Skin epidermis (tissue), 12 donors: Measurements from ENCODE around the gene SYNDIG1.

ENCODE experiments used
- H3K27ac ChIP-seq, 21 experiments: fragments of 200-600 bp; sonication (generic) in 11 of 21; one replicate each; pipeline ENCODE4 v1.5.0; 2020; ENCODE audit warnings: mild to moderate bottlenecking in 3 of 21, inconsistent platforms in 2 of 21, moderate library complexity in 2 of 21
- H3K4me3 ChIP-seq, 7 experiments: fragments of 200-600 bp; sonication (generic) in 2 of 7; one replicate each; pipeline ENCODE4 v1.5.0; 2020; ENCODE audit warnings: inconsistent platforms in 2 of 7, mild to moderate bottlenecking in 2 of 7, moderate library complexity in 1 of 7

SYNDIG1 gene

GRCh38 chr20:24578567-24579415 lies 109.4 kb downstream of the SYNDIG1 start:
- no peak overlapping the region for H3K4me3 ChIP-seq
- H3K27ac ChIP-seq: no peak overlapping the region

DNA sequence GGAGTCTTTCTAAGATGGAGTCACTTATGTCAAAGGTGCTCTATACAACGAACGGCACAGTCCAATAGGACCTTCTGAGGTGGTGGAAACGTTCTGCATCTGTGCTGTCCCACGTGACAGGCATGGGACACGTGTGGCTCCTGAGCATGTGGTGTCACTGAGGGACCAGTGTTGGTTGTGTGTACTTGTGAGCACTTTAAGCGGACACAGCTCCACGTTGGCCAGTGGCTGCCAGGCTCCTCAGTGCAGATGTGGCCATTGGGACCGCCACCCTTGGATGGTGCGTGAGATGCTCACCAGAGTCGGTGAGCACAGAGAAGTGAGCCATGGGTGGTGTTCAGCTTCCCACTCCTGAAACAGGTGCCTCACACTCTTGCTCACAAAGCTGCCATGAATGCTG lies 110.0 kb downstream of the SYNDIG1 start:
- no peak overlapping the region for H3K4me3 ChIP-seq
- no peak overlapping the region for H3K27ac ChIP-seq

- no peak overlapping the region for H3K27ac ChIP-seq
- H3K4me3 ChIP-seq: no peak overlapping the region
These were observed 110.6 kb downstream of the SYNDIG1 start for GRCh38 chr20:24580006-24580405.

DNA sequence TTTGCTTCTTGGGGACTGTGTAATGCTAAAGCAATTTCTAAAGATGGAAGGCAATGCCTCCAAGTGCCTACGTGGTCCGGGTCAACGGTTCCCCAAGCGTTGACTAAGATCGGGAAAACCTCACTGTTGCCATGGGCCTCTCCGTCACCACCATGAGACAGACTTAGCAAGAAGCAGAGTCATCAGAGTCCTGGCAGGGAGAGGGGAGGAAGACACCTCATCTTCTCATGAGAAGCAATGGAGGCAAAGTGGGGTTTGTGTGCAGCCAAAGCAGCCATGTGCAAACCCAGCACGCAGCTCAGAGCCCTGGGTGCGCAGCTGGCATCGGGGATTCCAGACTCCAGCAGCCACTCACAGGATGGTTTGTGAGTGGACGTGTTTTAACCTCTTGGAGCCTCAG lies 111.4 kb downstream of the SYNDIG1 start:
- no peak overlapping the region for H3K4me3 ChIP-seq
- no peak overlapping the region for H3K27ac ChIP-seq

DNA sequence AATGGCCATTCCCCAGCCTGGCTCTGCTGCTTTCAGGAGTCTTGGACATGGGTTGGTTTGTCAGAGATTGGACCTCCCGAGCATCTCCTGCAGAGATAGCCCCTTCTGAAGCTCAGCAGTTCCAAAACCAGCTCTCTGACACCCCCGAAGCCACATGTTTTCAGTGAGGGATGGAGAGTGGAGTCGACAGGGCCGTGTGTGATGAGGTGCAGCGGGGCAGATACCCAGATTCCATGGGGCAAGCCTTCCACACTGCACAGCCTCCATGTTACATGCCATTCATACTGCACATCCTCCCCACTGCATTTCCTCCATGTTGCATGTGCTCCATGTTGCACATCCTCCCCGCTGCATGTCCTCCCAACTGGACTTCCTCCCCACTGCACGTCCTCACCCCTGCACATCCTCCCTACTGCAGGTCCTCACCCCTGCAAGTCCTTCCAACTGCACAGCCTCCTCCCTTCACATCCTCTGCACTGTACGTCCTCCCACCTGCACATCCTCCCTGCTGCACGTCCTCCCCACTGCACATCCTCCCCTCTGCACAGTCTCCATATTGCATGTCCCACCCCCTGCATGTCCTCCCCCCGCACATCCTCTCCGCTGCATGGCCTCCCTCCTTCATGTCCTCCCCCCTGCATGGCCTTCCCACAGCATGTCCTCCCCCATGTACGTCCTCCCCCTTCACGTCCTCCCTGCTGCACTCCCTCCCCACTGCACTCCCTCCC lies 112.2 kb downstream of the SYNDIG1 start:
- Histone ChIP-seq H3K27ac (no peak overlapping the region), H3K4me3 (no peak overlapping the region)

DNA sequence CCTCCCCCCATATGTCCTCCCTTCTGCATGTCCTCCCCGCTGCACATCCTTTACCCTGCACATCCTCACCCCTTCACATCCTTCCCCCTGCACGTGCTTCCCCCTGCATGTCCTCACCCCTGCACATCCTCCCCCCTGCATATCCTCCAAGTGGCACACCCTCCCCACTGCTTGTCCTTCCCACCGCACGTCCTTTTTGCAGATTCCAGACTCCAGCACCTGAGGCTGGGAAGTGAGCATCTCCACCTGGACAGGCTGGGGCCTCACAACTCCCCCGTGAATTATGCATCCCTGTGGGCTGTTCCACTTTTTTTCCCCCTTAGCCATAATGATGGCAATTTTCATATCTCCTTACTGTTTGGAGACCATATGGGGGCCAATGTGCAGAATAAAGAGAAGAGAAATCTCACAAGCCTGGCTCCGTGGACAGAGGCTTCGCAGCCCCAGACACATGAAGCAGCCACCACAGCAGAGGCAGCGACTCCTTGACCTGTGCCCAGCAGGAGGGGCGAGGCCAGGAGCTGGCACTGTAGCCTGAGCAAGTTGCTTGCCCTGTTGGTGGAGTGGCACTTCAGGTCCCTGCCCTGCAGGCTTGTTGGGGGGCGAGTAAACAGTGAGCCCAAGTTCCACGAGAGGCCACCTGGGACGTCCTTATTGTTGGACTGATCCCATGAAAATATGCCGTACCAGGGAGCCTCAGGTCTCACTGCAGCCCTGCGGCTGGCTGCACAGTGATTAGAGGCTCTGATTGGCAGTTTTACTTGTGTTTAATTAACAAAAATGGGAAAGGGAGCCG lies 113.1 kb downstream of the SYNDIG1 start:
- Histone ChIP-seq H3K27ac (no peak overlapping the region), H3K4me3 (no peak overlapping the region)

GRCh38 chr20:24583169-24583792 lies 113.9 kb downstream of the SYNDIG1 start:
- no peak overlapping the region for H3K27ac ChIP-seq

GRCh38 chr20:24584078-24584477 lies 114.6 kb downstream of the SYNDIG1 start:
- Histone ChIP-seq H3K27ac (no peak overlapping the region), H3K4me3 (no peak overlapping the region)

More at GRCh38 chr20:24583169-24583792, 113.9 kb downstream of the SYNDIG1 start:
- no peak overlapping the region for H3K4me3 ChIP-seq

GRCh38 chr20:24584538-24585356 lies 115.3 kb downstream of the SYNDIG1 start:
- Histone ChIP-seq H3K27ac (no peak overlapping the region), H3K4me3 (no peak overlapping the region)

DNA sequence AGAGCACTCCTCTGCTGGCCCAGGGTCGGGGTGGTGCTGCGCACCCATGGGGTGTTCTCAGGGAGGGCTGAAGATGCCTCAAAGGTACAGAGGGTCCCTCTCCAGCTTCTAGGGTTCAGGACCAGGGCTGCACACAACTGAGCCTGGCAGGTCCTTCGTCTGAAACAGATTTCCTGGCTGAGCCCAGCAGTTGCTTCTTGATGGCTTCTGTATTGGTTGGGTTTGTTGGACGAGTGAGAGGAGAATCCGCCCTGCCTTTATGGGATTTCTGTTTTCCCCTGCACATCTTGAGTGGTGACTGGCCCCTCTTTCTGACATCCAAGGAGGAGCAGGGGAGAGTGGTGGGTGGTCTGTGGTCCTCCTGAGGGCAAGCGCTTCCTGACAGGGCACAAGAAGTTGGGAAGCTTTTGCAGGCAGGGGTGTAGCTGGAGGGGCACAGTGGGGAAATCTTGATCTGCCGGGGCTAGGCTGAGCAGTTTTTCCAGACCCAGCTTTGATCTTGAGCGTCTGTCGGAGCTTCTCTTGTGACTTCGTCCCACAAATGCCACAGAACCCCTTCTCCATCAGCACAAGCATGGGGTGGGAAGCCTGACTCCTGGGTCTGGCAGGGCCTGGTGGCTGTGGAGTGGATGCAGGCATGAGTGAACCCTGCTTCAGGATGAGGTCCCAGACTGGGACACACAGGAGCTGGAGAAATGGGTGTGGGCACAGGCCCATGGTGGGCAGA lies 116.5 kb downstream of the SYNDIG1 start:
- no peak overlapping the region for H3K27ac ChIP-seq
- H3K4me3 ChIP-seq: no peak overlapping the region

DNA sequence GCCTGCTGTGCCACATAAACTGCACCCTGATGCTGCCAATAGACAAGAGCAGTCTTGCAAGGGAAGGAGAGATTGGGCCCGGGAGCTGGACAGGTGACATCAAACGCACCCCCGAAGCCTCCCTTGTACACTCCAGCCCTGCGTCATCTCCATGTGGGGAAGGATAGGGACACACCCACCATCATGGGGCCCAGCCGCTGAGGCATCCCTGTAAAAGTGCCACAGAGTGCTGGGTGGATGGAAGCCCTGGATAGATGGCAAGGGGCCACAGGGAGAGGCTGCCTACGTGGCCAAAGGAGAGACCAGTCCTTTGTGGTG lies 117.1 kb downstream of the SYNDIG1 start:
- no peak overlapping the region for H3K4me3 ChIP-seq
- no peak overlapping the region for H3K27ac ChIP-seq

DNA sequence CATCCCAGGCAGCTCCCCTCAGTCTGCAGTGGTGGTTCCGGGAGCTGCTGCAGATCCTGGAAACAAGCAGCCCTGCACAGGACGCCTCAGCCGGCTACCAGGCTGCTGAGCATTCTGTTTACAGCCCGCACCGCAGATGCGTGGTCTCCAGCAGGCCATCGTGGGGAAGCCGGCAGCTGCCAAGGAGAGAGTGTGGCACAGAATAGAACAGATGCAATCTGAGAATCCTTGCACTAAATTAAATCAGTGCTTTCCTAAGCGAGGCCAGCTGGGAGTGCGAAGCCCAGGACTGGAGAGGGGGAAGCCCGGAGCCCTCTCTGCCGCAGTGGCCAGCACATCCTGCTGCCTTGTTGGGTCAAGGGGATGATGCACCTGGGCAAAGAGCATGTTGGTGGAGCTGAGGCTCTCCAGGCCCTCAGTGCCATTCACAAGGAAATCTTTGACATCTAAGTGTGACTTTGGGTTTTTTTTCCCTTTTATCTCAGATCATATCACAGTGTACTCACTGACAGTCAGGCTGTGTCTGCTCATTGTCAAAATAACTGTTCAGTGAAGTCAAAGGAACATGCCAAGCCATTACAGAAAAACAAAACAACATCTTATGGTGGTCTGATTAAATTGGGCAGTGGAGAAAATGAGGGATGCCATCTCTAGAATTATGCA lies 118.1 kb downstream of the SYNDIG1 start:
- no peak overlapping the region for H3K4me3 ChIP-seq
- H3K27ac ChIP-seq: no peak overlapping the region

DNA sequence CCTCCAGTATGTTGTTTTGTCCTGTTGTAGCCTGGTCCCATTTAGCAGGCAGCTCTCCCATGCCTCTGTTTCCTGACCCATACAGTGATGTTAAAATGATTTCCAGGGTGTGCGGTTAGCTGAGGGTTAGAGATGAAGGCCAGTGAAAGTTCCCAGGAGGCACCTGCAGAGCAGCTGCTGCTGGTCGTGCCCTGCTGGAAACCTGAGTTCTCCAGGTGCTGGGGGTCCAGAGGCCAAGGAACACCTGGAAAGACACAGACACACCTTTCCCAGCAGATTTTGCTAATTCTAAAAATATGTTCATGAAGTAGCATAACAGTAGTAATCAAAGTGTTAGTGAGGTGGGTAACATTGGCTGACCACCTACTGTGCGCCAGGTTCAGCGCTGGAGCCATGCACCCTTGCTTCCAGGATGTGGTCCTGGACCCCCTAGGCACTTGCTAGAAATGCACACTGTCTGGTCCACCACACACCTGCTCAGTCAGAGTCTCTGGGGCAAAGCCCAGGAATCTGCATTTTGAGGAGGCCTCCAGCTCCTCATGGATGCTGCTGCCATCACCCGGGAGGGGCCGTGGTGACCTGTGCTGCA lies 118.7 kb downstream of the SYNDIG1 start:
- Histone ChIP-seq H3K4me3 (no peak overlapping the region), H3K27ac (no peak overlapping the region)

DNA sequence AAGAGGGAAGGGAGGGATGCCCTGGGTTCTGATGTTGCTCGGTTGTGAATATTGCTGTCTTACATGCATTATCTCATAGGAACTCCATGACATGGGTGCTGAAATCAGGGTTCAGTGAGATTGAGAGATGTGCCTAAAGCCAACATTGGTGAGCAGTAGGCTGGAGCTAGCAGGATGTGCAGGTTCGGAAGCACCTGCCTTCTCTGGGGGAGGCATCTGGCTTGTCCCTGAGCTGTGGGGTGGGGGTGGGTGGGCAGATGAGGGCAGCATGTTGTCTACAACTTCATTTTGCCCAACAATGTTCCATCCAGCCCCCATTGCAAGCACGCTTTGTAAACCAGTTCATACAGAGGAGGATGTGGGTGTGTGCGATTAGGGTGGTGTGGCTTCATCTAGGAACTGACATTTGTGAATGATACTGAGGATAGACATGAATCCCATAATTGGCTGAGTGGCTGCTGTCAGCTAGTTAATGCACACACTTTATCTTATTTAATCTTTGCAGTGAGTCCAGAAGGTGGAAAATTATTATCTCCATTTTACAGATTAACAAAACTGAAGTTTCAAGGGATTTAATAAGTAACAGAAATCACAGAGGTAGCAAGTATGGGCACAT lies 119.4 kb downstream of the SYNDIG1 start:
- Histone ChIP-seq H3K27ac (no peak overlapping the region), H3K4me3 (no peak overlapping the region)

- H3K4me3 ChIP-seq: no peak overlapping the region
- no peak overlapping the region for H3K27ac ChIP-seq
These were observed 120.0 kb downstream of the SYNDIG1 start for GRCh38 chr20:24589381-24589780.

- H3K27ac ChIP-seq: no peak overlapping the region
- H3K4me3 ChIP-seq: no peak overlapping the region
These were observed 120.4 kb downstream of the SYNDIG1 start for GRCh38 chr20:24589815-24590177.

- Histone ChIP-seq H3K4me3 (no peak overlapping the region), H3K27ac (no peak overlapping the region)
These were observed 121.0 kb downstream of the SYNDIG1 start for GRCh38 chr20:24590178-24590982.
